DMS 273 (cell line): ENCODE data around the gene NFKBIL1.
"Not testable (repeated sequence)": the region's sequence is repeated elsewhere in the genome, so short reads cannot be mapped to it uniquely, and the experiment has no call there.

ENCODE experiments used
- DNase-seq: peaks from one replicate; lab custom pipeline; 2025; ENCODE audit not compliant: unreplicated experiment; lab: John Stamatoyannopoulos, UW

NFKBIL1 gene

DNA sequence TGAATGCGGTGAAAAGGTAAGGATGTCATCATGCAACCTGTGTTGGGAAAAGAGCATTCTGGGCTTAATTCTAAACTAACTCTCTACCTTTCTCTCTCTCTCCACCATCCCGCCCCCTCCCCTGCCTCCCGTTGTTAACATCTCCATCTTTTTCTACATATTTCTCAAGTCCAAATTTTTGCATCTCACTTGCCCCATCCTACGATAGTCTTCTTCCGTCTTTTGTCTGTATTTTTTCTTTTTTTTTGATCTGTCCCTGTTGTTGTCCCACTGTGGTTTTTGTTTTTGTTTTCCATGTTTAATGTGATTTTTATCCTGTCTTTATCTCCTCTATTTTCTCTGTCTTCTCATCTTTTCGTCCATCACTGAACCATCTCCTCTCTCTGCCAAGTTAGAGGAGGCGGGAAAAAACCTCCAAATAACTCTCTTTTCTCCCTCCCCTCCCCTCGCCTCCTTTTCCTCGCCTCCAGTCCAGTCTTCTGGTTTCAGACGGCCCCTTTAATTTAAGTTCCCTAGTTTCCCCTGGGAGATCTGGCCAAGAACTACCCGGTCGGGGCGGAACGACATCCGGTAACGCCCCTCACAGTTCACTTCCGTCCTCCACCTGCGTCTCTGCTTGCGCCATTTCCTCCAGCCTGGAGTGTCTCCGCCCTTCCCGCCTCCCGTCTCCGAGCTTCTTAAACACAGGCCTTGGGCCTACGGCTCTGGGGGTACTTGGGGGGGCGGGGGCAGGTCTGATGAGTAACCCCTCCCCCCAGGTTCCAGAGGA lies at the start of gene NFKBIL1:
Gene NFKBIL1 (plus strand): TSS at position 651 of the 769 bp plus-strand sequence. CDS start 87 bp downstream, at position 738.
- peak; percentile 99 for DNase-seq

- peak; percentile 55 for DNase-seq
Measured at GRCh38 chr6:31498748-31499147, 48.7 kb upstream of the NFKBIL1 start.

- DNase-seq = peak; percentile 14
Measured at GRCh38 chr6:31499648-31500047, 47.8 kb upstream of the NFKBIL1 start.

GRCh38 chr6:31502586-31502985 lies 44.8 kb upstream of the NFKBIL1 start:
- DNase-seq = no peak

- not testable (repeated sequence) for DNase-seq
Measured at GRCh38 chr6:31509036-31509435, 38.4 kb upstream of the NFKBIL1 start.

- no peak for DNase-seq
Measured at GRCh38 chr6:31510007-31510406, 37.4 kb upstream of the NFKBIL1 start.

GRCh38 chr6:31513456-31514165 lies 33.8 kb upstream of the NFKBIL1 start:
- DNase-seq = no peak

DNA sequence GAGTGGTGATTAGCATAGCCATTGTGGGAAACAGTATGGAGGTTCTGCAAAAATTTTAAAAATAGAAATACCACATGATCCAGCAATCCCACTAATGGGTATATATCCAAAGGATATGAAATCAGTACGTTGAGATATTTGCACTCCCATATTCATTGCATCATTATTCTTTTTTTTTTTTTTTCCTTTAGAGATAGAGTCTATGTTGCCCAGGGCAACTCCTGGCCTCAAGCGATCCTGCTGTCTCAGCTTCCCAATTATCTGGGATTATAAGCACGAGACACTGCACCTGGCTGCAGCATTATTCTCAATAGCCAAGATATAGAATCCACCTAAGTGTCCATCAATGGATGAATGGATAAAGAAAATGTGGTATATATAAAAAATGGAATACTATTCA lies 25.6 kb upstream of the NFKBIL1 start:
- no peak for DNase-seq

DNA sequence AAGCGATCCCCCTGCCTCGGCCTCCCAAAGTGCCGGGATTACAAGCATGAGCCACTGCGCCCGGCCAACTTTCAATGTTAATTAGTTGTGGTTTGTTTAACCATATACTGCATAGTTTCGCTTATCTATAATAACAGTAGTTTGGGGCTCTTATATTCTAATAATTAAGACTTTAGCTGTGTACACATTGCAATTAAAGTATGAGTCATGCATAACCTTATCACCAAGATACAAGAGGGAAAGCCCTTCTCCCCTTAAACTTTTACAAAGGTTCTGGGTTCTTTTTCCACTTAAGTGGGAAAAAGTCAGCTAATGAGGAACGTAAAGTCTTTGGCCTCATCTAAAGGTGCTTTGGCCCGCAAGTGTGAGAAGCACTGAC lies 21.9 kb upstream of the NFKBIL1 start:
- DNase-seq = no peak

DNA sequence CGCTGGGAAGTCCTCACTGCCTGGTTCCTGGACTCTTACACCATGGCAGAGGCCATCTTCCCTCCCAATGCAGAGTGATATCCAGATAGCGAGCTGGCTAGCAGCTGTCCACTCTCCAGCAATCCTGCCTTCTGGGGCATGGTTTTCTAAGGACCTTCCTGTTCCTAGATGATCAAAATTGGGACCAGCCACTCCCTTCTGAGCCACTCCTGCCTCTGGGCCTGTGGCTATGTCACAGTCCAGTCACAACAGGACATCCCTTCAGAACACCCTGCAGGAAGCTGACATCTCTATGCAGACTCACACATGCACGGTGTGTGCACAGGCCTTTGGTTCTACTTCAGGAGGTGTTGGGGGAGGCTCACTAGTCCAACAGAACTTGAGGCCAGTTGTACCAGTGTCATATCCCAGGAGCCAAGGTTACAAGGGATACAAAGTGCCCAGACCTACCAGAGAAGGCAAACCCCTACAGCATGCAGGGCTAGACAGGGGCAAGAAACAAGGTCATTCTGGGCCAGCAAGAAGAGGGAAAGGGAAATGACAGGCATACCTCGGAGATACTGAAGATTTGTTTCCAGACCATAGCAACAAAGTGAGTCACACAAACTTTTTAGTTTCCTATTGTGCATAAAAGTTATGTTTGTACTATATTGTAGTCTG lies 21.3 kb upstream of the NFKBIL1 start:
- no peak for DNase-seq

DNA sequence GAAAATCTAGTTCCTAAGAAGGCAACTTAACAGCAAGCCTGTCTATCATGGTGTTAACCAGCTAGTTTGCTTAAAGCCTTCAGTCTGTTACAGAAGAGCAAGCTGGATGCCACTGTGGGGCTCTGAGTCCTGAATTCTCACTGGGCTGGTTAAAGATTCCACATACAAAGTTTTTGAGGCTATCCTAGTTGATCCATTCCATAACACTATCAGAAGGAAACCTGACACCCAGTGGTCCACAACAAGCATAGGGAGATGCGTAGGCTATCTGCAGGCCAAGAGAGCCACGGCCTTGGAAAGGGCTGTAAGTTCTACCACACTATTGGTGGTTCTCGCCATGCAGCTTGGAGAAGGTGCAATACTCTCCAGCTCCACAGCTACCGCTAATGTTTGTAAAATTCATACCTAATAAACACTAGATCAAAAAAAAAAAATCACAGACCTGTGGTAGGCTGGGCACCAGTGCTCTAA lies 19.1 kb upstream of the NFKBIL1 start:
- DNase-seq = peak; percentile 60

DNA sequence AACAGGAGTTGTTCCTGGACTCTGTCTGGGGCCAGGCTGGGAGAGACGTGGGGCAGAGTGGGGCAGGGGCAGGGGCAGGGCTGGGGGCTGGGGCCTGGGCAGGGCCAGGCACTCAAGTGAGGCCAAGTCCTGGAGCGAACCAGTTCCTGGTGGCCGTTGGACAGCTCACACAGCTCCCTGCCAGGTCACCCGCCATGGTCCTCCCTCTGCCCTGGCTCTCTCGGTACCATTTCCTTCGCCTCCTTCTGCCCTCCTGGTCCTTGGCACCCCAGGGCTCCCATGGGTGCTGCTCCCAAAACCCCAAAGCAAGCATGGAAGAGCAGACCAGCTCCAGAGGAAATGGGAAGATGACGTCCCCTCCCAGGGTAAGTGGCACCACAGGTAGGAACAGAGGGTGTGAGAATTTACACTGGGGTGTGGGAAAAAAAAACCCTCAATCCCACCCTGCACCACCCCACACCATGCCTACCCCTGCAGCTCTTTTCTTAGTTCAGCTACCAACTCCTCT lies 18.5 kb upstream of the NFKBIL1 start, which contains the start of gene MCCD1:
Gene MCCD1 (plus strand): TSS at position 142 of the 508 bp plus-strand sequence. CDS start 53 bp downstream, at position 195.
- DNase-seq = no peak

DNA sequence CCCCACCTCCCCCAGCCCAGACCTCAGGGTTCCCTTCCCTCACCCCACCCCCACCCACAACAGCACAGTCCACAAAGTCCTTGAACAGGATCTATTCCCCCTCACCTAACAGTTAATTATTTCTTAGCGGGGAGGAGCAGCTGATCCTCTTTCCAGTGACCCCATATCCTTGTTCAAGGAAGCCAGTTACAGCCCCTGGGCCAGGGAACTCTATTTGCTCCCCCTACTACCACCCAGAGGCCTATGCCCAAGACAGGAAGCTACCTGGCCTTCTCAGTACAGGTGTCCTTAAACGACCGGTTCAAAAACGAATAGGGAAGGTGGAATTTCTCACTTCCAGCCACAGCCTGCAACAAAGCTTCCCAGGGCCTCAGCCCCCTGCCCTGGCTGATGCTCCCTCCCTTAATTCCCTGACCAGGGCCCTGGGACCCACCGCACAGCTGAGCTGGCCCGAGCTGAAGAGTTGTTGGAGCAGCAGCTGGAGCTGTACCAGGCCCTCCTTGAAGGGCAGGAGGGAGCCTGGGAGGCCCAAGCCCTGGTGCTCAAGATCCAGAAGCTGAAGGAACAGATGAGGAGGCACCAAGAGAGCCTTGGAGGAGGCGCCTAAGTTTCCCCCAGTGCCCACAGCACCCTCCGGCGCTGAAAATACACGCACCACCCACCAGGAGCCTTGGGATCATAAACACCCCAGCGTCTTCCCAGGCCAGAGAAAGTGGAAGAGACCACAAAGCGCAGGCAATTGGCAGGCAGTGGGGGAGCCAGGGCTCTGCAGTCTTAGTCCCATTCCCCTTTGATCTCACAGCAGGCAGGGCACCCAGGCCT lies 17.9 kb upstream of the NFKBIL1 start:
- peak; percentile 49 for DNase-seq

- DNase-seq = no peak
Measured at GRCh38 chr6:31530659-31531058, 16.7 kb upstream of the NFKBIL1 start.

DNA sequence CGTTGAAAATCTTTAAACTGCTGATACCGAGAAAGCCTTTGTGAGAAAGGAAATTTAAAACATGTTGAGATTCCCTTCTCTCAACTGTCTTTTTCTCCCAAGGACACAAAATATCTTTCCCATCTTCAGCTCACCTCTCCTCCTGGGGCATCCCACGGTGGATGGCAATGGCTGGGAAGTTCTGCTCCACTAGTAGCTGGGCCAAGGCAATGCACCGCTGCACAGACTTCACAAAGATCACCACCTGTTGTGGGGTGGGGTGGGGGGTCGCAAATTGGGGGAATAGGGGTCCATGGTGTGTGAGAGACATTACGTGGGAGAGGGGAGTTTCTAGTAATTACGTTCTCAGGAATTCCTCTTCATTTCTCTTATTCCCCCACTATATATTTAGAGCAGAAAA lies 16.2 kb upstream of the NFKBIL1 start:
- no peak for DNase-seq

DNA sequence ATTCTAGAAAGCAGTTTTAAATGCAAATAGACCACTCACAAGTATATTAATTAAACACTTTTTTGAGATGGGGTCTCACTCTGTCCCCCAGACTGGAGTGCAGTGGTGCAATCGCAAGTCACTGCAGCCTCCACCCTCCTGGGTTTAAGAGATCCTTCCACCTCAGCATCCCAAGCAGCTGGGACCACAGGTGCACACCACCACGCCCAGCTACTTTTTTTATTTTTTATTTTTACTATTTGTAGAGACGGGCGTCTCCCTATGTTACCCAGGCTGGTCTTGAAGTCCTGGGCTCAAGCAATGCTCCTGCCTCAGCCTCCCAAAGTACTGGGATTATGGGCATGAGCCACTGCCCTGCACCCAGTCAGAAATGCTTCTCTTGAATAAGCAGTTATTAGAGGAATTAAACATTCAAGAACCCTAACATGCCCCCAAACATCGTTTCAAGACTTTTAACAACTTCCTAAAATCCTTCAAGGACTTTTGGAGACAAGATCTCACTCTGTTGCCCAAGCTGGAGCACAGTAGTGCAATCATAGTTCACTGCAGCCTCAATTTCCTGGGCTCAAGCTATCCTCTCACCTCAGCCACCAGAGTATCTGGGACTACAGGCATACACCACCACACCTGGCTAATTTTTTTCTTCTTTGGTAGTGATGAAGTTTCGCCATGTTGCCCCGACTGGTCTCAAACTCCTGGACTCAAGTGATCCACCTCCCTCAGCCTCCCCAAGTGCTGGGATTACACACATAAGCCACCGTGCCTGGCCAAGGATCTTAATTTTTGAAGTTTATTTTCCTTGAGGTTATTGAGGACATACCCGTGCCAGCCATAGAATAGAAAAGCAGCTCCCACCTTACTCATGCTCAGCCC lies 15.4 kb upstream of the NFKBIL1 start:
- DNase-seq = no peak

GRCh38 chr6:31532644-31533454 lies 14.6 kb upstream of the NFKBIL1 start:
- DNase-seq = no peak

GRCh38 chr6:31533455-31533841 lies 14.0 kb upstream of the NFKBIL1 start:
- DNase-seq = no peak

- DNase-seq = no peak
Measured at GRCh38 chr6:31534011-31534410, 13.4 kb upstream of the NFKBIL1 start.
